ENCODE results near the gene CTBP2. TPM values are rescaled to one million over a fixed set of nuclear protein-coding genes. Genes with fewer than 3 reads are reported as not detected.

Gene CTBP2
- total RNA-seq, 3 donors from 2014 or later = 1.0 to 1.4 (median 1.3) TPM

DNA sequence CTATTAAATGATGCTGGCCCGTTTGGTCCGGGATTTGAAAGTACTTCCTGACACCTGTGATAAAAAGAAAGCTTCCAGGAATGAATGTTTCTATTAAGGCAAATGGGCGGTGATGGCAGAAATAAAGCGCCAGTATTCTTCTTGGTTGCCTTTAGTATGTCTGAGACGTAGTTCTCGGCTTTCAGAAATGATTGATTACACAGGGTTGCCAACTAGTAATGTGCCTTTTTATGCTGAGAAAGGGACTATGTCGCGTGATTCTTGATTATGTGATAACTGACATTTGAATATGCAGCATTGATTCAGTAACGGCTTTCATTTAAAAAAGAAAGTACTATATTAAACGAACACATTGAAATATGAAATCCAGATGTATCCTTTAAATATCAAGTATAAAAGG, 204.5 kb downstream of the CTBP2 start:
- H3K9me3 Mint-ChIP-seq = no peaks in the 10 kb centered on the region

DNA sequence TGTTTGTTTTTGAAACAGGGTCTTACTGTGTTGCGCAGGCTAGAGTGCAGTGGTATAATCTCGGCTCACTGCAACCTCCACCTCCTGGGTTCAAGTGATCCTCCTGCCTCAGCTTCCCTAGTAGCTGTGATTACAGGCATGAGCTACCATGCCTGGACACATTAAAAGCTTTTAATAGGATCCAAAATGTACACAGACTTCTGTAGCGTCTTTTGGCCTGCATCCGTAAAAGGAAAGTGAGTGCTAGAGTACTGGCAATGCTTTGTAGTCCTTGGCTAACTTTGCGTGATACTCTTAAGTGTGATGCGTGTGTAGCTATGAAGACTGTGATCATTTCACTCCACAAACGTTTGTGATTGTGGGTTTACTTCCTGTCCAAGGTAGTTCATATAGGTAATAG, 205.1 kb downstream of the CTBP2 start:
- H3K27me3 Mint-ChIP-seq (ENCODE audit: low read depth) = no peaks in the 10 kb centered on the region
- DNase-seq (no peak), ATAC-seq (no peak)
- peaks cover 49% of the 10 kb centered on the region for H3K4me1 Mint-ChIP-seq (ENCODE audit: low read depth)
- no peak overlapping the region for H3K4me3 Mint-ChIP-seq
- H3K36me3 Mint-ChIP-seq (ENCODE audit: insufficient read depth) = peaks cover 14% of the 10 kb centered on the region
- H3K9me3 Mint-ChIP-seq = no peaks in the 10 kb centered on the region

More for the DNA sequence above, 204.5 kb downstream of the CTBP2 start:
- peaks cover 14% of the 10 kb centered on the region for H3K36me3 Mint-ChIP-seq (ENCODE audit: insufficient read depth)
- H3K27me3 Mint-ChIP-seq (ENCODE audit: low read depth) = no peaks in the 10 kb centered on the region
- peaks cover 51% of the 10 kb centered on the region for H3K4me1 Mint-ChIP-seq (ENCODE audit: low read depth)
- DNase-seq (no peak), ATAC-seq (no peak)
- H3K4me3 Mint-ChIP-seq = no peak overlapping the region

GRCh38 chr10:124953421-124953820, 206.9 kb downstream of the CTBP2 start:
- H3K4me3 Mint-ChIP-seq = no peak overlapping the region
- H3K9me3 Mint-ChIP-seq = no peaks in the 10 kb centered on the region
- H3K36me3 Mint-ChIP-seq (ENCODE audit: insufficient read depth) = peaks cover 22% of the 10 kb centered on the region
- DNase-seq = no peak
- no peak for ATAC-seq
- H3K27me3 Mint-ChIP-seq (ENCODE audit: low read depth) = no peaks in the 10 kb centered on the region
- H3K4me1 Mint-ChIP-seq (ENCODE audit: low read depth) = peaks cover 38% of the 10 kb centered on the region

DNA sequence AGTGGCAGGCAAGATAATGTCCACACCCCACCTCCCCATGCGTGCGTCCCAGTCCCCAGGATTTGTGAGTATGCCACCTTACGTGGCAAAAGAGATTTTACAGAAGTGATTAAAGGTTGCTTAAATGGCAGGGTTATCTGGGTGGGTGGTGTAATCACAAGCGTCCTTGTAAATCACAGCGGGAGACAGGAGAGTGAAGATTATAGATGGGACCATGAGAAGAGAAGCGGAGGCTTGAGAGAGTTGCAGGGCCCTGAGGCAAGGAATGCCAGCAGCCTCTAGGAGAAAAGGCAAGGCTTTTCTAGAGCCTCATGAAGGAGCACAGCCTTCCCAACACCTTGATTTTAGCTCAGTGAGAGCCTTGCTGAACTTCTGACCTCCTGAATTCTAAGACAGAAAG, 208.2 kb downstream of the CTBP2 start:
- Mint-ChIP-seq H3K36me3 (ENCODE audit: insufficient read depth) (peaks cover 27% of the 10 kb centered on the region), H3K27me3 (ENCODE audit: low read depth) (no peaks in the 10 kb centered on the region), H3K4me1 (ENCODE audit: low read depth) (peaks cover 38% of the 10 kb centered on the region), H3K9me3 (no peaks in the 10 kb centered on the region), H3K4me3 (no peak overlapping the region)
- DNase-seq (no peak), ATAC-seq (no peak)

DNA sequence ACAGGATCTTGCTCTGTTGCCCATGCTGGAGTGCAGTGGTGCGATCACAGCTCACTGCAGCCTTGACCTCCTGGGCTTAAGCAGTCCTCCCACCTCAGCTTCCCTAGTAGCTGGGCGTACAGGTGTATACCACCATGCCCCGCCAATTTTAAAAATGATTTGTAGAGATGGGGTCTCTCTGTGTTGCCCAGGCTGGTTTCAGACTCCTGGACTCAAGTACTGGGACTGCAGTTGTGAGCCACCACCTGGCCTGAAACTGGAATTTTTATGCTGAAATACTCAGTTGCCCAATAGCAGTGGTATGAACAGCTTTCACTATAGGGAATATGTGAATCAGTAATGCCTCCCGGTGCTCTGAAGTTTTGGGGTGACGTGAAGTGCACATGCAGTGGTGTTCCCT, 210.8 kb downstream of the CTBP2 start:
- DNase-seq = no peak
- Mint-ChIP-seq H3K4me1 (ENCODE audit: low read depth) (peaks cover 41% of the 10 kb centered on the region), H3K9me3 (no peaks in the 10 kb centered on the region), H3K36me3 (ENCODE audit: insufficient read depth) (peaks cover 35% of the 10 kb centered on the region), H3K27me3 (ENCODE audit: low read depth) (no peaks in the 10 kb centered on the region), H3K4me3 (no peak overlapping the region)
- no peak for ATAC-seq

- peaks cover 40% of the 10 kb centered on the region for H3K36me3 Mint-ChIP-seq (ENCODE audit: insufficient read depth)
- DNase-seq = no peak
- no peaks in the 10 kb centered on the region for H3K9me3 Mint-ChIP-seq
- peaks cover 53% of the 10 kb centered on the region for H3K4me1 Mint-ChIP-seq (ENCODE audit: low read depth)
- H3K4me3 Mint-ChIP-seq = no peak overlapping the region
- peak in 1 of 2 donors; percentile 28 for ATAC-seq
- no peaks in the 10 kb centered on the region for H3K27me3 Mint-ChIP-seq (ENCODE audit: low read depth)
Observed at GRCh38 chr10:124946945-124947344, 213.4 kb downstream of the CTBP2 start.

DNA sequence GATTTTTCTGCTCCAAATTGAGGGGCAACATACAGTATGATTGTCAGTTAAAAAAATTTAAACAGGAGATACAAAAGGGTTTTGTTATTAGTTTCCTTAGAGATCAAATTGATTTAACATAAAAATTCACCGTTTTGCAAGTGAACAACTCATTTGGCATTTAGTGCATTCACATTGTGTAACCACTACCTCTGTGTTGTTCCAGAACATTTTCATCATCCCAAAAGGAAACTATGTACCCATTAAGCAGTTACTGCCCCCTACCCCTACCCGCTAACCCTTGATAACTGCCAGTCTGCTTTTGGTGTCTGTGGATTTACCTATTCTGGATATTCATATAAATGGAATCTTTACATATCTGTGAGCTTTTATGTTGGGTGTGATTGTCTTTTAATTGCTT, 215.4 kb downstream of the CTBP2 start:
- DNase-seq (no peak), ATAC-seq (no peak)
- Mint-ChIP-seq H3K4me1 (ENCODE audit: low read depth) (peaks cover 67% of the 10 kb centered on the region), H3K27me3 (ENCODE audit: low read depth) (no peaks in the 10 kb centered on the region), H3K4me3 (no peak overlapping the region), H3K36me3 (ENCODE audit: insufficient read depth) (peaks cover 39% of the 10 kb centered on the region), H3K9me3 (no peaks in the 10 kb centered on the region)

DNA sequence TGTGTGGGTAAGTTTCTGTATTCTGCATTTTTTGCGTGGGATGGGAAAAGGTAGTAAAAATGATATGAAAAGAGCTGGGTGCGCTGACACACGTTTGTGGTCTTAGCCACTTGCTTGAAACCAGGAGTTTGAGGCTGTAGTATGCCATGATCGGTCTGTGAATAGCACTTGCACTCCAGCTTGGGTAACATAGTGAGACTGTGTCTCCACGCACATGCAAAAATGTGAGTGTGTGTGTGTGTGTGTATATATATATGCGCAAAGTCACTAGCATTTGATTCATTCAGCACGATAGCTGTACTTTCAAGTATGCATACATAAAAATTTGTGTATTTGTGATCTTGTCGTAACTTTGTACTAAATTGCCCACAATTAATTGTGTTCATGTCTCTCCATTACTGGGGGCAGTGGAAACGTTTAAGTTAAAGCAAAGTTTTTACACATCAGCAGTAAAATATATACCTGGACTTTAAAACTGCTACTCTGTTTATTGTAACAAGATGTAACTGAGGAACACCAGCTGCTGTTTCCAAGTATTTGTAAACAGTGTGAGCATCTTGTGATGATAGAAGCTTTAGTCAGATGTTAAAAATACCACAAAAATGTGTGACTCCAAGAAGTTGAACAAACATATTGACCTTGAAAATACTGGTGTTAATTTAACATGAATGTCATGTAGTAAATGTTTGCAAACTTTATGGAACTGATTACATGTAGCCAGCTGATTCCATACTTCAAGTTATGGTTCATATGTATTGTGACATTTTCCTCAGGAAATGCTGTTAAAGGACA, 216.9 kb downstream of the CTBP2 start:
- Mint-ChIP-seq H3K27me3 (ENCODE audit: low read depth) (no peaks in the 10 kb centered on the region), H3K4me1 (ENCODE audit: low read depth) (peaks cover 68% of the 10 kb centered on the region), H3K9me3 (no peaks in the 10 kb centered on the region), H3K36me3 (ENCODE audit: insufficient read depth) (peaks cover 29% of the 10 kb centered on the region), H3K4me3 (no peak overlapping the region)
- no peak for ATAC-seq
- no peak for DNase-seq

GRCh38 chr10:124942317-124943169, 217.8 kb downstream of the CTBP2 start:
- Mint-ChIP-seq H3K27me3 (ENCODE audit: low read depth) (no peaks in the 10 kb centered on the region), H3K36me3 (ENCODE audit: insufficient read depth) (peaks cover 25% of the 10 kb centered on the region), H3K4me3 (no peak overlapping the region), H3K9me3 (no peaks in the 10 kb centered on the region), H3K4me1 (ENCODE audit: low read depth) (peaks cover 65% of the 10 kb centered on the region)
- no peak for DNase-seq
- ATAC-seq = no peak

GRCh38 chr10:124941823-124942222, 218.5 kb downstream of the CTBP2 start, which contains the start of gene ZRANB1:
Gene ZRANB1 (plus strand): TSS chr10:124942123. CDS start chr10:124942494, 371 bp downstream.
- DNase-seq (no peak), ATAC-seq (no peak)
- H3K27me3 Mint-ChIP-seq (ENCODE audit: low read depth) = no peaks in the 10 kb centered on the region
- H3K9me3 Mint-ChIP-seq = no peaks in the 10 kb centered on the region
- H3K4me3 Mint-ChIP-seq = no peak within 1 kb of the TSS
- peaks cover 23% of the 10 kb centered on the region for H3K36me3 Mint-ChIP-seq (ENCODE audit: insufficient read depth)
- peaks cover 58% of the 10 kb centered on the region for H3K4me1 Mint-ChIP-seq (ENCODE audit: low read depth)

- no peak for DNase-seq
- Mint-ChIP-seq H3K4me3 (no peak overlapping the region), H3K27me3 (ENCODE audit: low read depth) (no peaks in the 10 kb centered on the region), H3K36me3 (ENCODE audit: insufficient read depth) (peaks cover 21% of the 10 kb centered on the region), H3K9me3 (no peaks in the 10 kb centered on the region), H3K4me1 (ENCODE audit: low read depth) (peaks cover 66% of the 10 kb centered on the region)
- no peak for ATAC-seq
Observed at GRCh38 chr10:124939290-124939689, 221.1 kb downstream of the CTBP2 start.

GRCh38 chr10:124936813-124937212, 223.6 kb downstream of the CTBP2 start:
- Mint-ChIP-seq H3K4me3 (no peak overlapping the region), H3K27me3 (ENCODE audit: low read depth) (no peaks in the 10 kb centered on the region), H3K9me3 (peaks cover 2% of the 10 kb centered on the region), H3K4me1 (ENCODE audit: low read depth) (peaks cover 56% of the 10 kb centered on the region), H3K36me3 (ENCODE audit: insufficient read depth) (peaks cover 16% of the 10 kb centered on the region)
- DNase-seq (no peak), ATAC-seq (no peak)

GRCh38 chr10:124935946-124936345, 224.4 kb downstream of the CTBP2 start:
- DNase-seq (no peak), ATAC-seq (peak; percentile 85 to 90)
- peaks cover 5% of the 10 kb centered on the region for H3K9me3 Mint-ChIP-seq
- H3K4me1 Mint-ChIP-seq (ENCODE audit: low read depth) = peaks cover 51% of the 10 kb centered on the region
- H3K36me3 Mint-ChIP-seq (ENCODE audit: insufficient read depth) = peaks cover 19% of the 10 kb centered on the region
- H3K27me3 Mint-ChIP-seq (ENCODE audit: low read depth) = no peaks in the 10 kb centered on the region
- no peak overlapping the region for H3K4me3 Mint-ChIP-seq

Data from activated T-cell treated with anti-CD3 and anti-CD28 coated beads, Interleukin-2, amount 50 U/mL, for 4 hours (primary cell).